Glomerular endothelial cell (primary cell): Measurements from ENCODE around the gene IFT52. TPM values are rescaled to one million over a fixed set of nuclear protein-coding genes. Genes with fewer than 3 reads are reported as not detected.
"Not testable (repeated sequence)": the region's sequence is repeated elsewhere in the genome, so short reads cannot be mapped to it uniquely, and the experiment has no call there.

Experiments
- DNase-seq: peaks from one replicate; pipeline ENCODE4 v3.0.0-alpha.2; 2011; ENCODE audit warnings: low read depth, low spot score; ENCODE audit errors: extremely low read depth
- total RNA-seq: library from RNA; depleted of rRNA; stranded (reverse); fragments of >200 nt; gene quantifications from 2 replicates; pipeline ENCODE4 v1.2.3, GENCODE V29; 2015

Gene IFT52
- total RNA-seq, 1 donor from 2014 or later: 41.0 TPM

GRCh38 chr20:43642548-43642947, 51.8 kb downstream of the IFT52 start:
- DNase-seq: no peak

GRCh38 chr20:43650997-43651525, 60.3 kb downstream of the IFT52 start:
- no peak for DNase-seq

GRCh38 chr20:43651650-43652184, 61.0 kb downstream of the IFT52 start:
- DNase-seq: not testable (repeated sequence)

- no peak for DNase-seq
These were observed 63.2 kb downstream of the IFT52 start for GRCh38 chr20:43653966-43654365.

- not testable (repeated sequence) for DNase-seq
These were observed 64.4 kb downstream of the IFT52 start for GRCh38 chr20:43655176-43655575.

GRCh38 chr20:43655937-43656336, 65.2 kb downstream of the IFT52 start:
- no peak for DNase-seq

- DNase-seq: no peak
These were observed 67.5 kb downstream of the IFT52 start for GRCh38 chr20:43658069-43658722.

GRCh38 chr20:43658723-43659419, 68.1 kb downstream of the IFT52 start:
- no peak for DNase-seq

GRCh38 chr20:43662943-43663655, 72.4 kb downstream of the IFT52 start:
- DNase-seq: no peak

GRCh38 chr20:43665466-43666176, 74.9 kb downstream of the IFT52 start:
- DNase-seq: no peak

- no peak for DNase-seq
These were observed 75.9 kb downstream of the IFT52 start, which contains the start of gene MYBL2 for GRCh38 chr20:43666376-43667328. MYBL2 (plus strand) TSS chr20:43667114; CDS start chr20:43667284, 170 bp downstream.

GRCh38 chr20:43667341-43668132, 76.8 kb downstream of the IFT52 start:
- DNase-seq: no peak

- no peak for DNase-seq
These were observed 78.6 kb downstream of the IFT52 start for GRCh38 chr20:43669332-43669731.

GRCh38 chr20:43670423-43670822, 79.7 kb downstream of the IFT52 start:
- DNase-seq: no peak

- DNase-seq: no peak
These were observed 85.6 kb downstream of the IFT52 start for GRCh38 chr20:43676368-43676767.

GRCh38 chr20:43680981-43681380, 90.2 kb downstream of the IFT52 start:
- no peak for DNase-seq

GRCh38 chr20:43681468-43681942, 90.8 kb downstream of the IFT52 start:
- DNase-seq: no peak

GRCh38 chr20:43681991-43682410, 91.3 kb downstream of the IFT52 start:
- DNase-seq: no peak
